Epidermal melanocyte (primary cell): ENCODE measurements around the gene MAML2.

Experiments
- DNase-seq: peaks from one replicate; pipeline ENCODE4 v3.0.0; 2011; ENCODE audit warnings: low spot score; ENCODE audit not compliant: insufficient read length

MAML2 gene

GRCh38 chr11:96318850-96319249, 24.1 kb downstream of the MAML2 start:
- DNase-seq: no peak

GRCh38 chr11:96318399-96318798, 24.6 kb downstream of the MAML2 start:
- no peak for DNase-seq

- DNase-seq: no peak
Observed at GRCh38 chr11:96317985-96318384, 25.0 kb downstream of the MAML2 start.

GRCh38 chr11:96317571-96317970, 25.4 kb downstream of the MAML2 start:
- no peak for DNase-seq

GRCh38 chr11:96316869-96317268, 26.1 kb downstream of the MAML2 start:
- DNase-seq: no peak

- no peak for DNase-seq
Observed at GRCh38 chr11:96315476-96315875, 27.5 kb downstream of the MAML2 start.

- no peak for DNase-seq
Observed at GRCh38 chr11:96314326-96315020, 28.5 kb downstream of the MAML2 start.

GRCh38 chr11:96313163-96313562, 29.8 kb downstream of the MAML2 start:
- DNase-seq: no peak

GRCh38 chr11:96311120-96311568, 31.9 kb downstream of the MAML2 start:
- DNase-seq: no peak

GRCh38 chr11:96310236-96310635, 32.8 kb downstream of the MAML2 start:
- DNase-seq: no peak

- no peak for DNase-seq
Observed at GRCh38 chr11:96309643-96310017, 33.4 kb downstream of the MAML2 start.

- no peak for DNase-seq
Observed at GRCh38 chr11:96309016-96309642, 33.9 kb downstream of the MAML2 start.

- no peak for DNase-seq
Observed at GRCh38 chr11:96307776-96308140, 35.2 kb downstream of the MAML2 start.

- DNase-seq: peak; percentile 58
Observed at GRCh38 chr11:96306933-96307775, 35.8 kb downstream of the MAML2 start.

- DNase-seq: no peak
Observed at GRCh38 chr11:96306600-96306932, 36.4 kb downstream of the MAML2 start.

GRCh38 chr11:96306071-96306470, 36.9 kb downstream of the MAML2 start:
- no peak for DNase-seq

- DNase-seq: no peak
Observed at GRCh38 chr11:96303980-96304379, 39.0 kb downstream of the MAML2 start.

GRCh38 chr11:96303064-96303463, 39.9 kb downstream of the MAML2 start:
- no peak for DNase-seq

GRCh38 chr11:96301818-96302217, 41.2 kb downstream of the MAML2 start:
- DNase-seq: no peak

- DNase-seq: no peak
Observed at GRCh38 chr11:96299155-96299888, 43.7 kb downstream of the MAML2 start.

GRCh38 chr11:96295369-96295768, 47.6 kb downstream of the MAML2 start:
- no peak for DNase-seq

- DNase-seq: no peak
Observed at GRCh38 chr11:96294289-96294688, 48.7 kb downstream of the MAML2 start.
